GM18873 (cell line): ENCODE data around the gene ATM.

ENCODE experiments used
- ATAC-seq: cut with Tn5 transposase; IDR thresholded peaks from one replicate; pipeline ENCODE4 v1.9.1; 2021; ENCODE audit warnings: mild to moderate bottlenecking, moderate library complexity, moderate number of reproducible peaks; ENCODE audit not compliant: unreplicated experiment, low FRiP score

Gene ATM, protein sequence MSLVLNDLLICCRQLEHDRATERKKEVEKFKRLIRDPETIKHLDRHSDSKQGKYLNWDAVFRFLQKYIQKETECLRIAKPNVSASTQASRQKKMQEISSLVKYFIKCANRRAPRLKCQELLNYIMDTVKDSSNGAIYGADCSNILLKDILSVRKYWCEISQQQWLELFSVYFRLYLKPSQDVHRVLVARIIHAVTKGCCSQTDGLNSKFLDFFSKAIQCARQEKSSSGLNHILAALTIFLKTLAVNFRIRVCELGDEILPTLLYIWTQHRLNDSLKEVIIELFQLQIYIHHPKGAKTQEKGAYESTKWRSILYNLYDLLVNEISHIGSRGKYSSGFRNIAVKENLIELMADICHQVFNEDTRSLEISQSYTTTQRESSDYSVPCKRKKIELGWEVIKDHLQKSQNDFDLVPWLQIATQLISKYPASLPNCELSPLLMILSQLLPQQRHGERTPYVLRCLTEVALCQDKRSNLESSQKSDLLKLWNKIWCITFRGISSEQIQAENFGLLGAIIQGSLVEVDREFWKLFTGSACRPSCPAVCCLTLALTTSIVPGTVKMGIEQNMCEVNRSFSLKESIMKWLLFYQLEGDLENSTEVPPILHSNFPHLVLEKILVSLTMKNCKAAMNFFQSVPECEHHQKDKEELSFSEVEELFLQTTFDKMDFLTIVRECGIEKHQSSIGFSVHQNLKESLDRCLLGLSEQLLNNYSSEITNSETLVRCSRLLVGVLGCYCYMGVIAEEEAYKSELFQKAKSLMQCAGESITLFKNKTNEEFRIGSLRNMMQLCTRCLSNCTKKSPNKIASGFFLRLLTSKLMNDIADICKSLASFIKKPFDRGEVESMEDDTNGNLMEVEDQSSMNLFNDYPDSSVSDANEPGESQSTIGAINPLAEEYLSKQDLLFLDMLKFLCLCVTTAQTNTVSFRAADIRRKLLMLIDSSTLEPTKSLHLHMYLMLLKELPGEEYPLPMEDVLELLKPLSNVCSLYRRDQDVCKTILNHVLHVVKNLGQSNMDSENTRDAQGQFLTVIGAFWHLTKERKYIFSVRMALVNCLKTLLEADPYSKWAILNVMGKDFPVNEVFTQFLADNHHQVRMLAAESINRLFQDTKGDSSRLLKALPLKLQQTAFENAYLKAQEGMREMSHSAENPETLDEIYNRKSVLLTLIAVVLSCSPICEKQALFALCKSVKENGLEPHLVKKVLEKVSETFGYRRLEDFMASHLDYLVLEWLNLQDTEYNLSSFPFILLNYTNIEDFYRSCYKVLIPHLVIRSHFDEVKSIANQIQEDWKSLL (N-terminal part only)

GRCh38 chr11:108222574-108223347, at the start of gene ATM, which contains the start of gene NPAT:
Gene ATM (plus strand): TSS chr11:108223067. CDS start chr11:108227625, 4,558 bp downstream.
Gene NPAT (minus strand): TSS chr11:108222638. CDS start chr11:108222536, 102 bp downstream.
- peak; percentile 80 for ATAC-seq

GRCh38 chr11:108177570-108177969, 45.3 kb upstream of the ATM start:
- ATAC-seq = no peak

DNA sequence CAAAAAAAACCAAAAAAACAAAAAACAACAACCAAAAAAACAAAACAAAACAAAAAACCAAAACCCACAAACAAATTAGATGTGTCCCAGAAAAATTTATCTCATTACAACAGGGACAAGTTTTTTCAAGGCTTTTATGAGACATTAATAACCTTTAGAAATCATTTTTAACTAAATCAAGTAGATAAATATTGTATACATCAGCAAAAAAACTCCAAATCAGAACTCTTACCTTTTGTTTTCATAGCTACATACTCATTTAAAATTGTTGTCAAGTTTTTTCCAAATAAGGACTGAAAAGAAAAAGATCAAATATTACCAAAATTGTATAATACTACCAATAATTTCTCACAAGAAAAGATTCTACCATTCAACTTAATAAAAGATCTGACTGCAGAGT, 29.1 kb upstream of the ATM start:
- no peak for ATAC-seq

DNA sequence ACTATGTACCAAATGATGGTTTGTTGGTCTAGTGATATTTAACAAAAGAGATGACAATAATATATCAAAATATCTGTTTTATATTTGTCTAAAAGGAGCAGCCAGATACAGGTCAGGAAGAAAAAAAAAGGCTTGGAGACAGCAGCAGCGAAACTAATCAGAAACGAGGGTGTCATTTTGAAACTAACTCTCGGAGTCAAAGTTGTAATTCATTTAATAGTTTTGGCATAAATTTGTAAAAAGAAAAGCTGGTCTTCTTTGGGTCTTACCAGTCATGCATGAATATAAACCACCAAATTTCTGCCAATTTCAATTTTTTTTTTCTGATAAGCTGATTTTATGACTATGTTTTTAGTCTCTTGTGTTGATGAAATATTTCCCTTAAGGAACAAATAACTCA, 26.0 kb upstream of the ATM start:
- ATAC-seq = no peak

- ATAC-seq = no peak
Measured at GRCh38 chr11:108197351-108197750, 25.5 kb upstream of the ATM start.

DNA sequence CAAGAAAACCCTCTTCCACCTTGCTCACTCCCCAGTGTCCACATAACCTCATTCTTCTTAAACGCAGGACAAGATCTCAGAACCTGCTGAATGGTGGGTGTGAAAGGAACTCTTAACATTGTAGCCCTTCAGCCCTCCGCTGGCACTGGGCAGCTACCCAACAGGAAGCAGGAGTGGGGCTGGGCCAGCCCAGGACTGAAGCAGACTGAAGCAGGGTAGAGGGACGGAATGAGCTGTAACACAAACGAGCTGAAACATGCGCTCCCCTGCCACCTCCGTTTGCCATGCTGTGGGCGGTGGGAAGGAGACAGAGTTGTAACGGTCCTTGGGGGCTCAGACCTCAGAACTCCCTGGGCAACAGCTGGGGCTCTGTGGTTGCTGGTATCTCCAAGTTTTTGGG, 24.0 kb upstream of the ATM start:
- no peak for ATAC-seq

GRCh38 chr11:108199446-108200321, 23.2 kb upstream of the ATM start:
- peak; percentile 78 for ATAC-seq

GRCh38 chr11:108203075-108203474, 19.8 kb upstream of the ATM start:
- ATAC-seq = no peak

DNA sequence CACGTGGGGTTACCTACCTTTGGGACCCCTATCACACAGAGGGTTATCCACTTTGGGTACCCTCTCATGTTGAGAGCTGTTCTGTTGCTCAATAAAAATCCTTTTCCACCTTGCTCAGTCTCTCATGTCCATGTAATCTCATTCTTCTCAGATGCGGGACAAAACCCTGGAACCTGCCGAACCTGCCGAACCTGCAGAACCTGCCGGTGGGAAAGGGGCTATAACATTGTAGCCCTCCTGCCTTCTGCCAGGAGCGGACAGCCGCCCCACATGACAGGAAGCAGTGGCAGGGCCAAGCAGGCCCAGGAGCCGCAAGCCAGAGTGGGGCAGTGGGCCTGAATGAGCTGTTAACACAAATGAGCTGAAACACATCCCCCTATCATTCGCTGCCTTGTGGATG, 18.5 kb upstream of the ATM start:
- no peak for ATAC-seq

DNA sequence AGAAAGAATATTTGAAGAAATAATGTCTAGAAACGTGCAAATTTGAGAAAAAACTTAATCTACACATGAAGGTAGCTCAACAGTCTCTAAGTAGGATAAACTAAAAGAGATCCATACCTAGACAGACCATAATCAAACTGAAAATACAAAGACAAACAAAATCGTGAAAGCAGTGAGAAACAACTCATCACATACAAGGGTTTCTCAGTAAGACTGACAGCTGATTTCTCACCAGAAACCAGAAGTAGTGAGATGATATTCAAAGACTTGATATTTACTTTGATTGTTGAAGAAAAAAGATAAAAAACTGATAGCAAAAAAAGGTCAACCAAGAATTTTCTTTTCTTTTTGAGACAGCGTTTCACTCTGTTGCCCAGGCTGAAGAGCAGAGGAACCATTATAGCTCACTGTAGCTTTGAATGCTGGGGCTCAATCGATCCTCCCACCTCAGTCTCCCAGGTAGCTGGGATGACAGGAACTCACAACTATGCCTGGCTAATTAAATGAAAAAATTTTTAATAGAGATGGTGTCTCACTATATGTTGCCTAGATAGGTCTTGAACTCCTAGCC, 17.9 kb upstream of the ATM start:
- ATAC-seq = no peak

DNA sequence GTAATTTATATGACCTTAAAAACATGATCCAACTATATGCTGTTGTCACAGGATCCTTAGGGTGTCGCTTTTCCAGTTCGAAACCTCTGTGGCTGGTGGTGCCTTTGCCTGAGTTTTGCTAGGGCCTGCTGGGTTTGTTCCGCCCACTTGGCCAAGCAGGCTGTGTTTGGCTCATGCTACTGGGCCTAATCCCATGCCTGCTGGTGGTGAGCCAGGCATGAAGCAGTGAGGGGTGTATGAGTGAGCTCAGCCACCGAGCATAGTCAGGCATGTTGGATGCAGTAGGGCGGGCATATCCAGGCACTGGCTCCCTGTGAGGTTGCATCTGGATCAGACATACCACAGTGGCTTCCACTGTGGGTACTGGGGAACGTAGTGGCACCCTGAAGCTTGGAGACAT, 16.7 kb upstream of the ATM start:
- no peak for ATAC-seq

GRCh38 chr11:108206969-108207682, 15.7 kb upstream of the ATM start:
- ATAC-seq = no peak

DNA sequence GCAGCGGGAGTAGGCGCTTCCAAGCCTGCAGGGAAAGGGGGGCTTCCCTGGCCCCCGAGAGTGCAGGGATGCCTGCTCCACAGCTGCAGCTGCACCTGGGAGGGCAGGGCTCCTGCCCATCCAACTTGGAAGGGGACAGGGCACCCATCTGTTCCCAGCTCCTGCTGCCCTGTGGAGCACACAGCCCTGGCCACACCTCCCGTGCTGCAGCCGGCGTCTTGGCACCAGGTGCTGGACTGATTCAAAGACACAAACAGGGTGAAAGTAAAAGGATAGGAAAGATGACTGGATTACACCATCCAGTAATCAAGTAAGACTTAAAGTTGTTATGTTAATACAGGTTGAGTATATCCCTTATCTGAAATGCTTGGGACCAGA, 15.2 kb upstream of the ATM start:
- ATAC-seq = no peak

GRCh38 chr11:108210441-108210840, 12.4 kb upstream of the ATM start:
- ATAC-seq = no peak

- no peak for ATAC-seq
Measured at GRCh38 chr11:108213784-108214183, 9.1 kb upstream of the ATM start.

DNA sequence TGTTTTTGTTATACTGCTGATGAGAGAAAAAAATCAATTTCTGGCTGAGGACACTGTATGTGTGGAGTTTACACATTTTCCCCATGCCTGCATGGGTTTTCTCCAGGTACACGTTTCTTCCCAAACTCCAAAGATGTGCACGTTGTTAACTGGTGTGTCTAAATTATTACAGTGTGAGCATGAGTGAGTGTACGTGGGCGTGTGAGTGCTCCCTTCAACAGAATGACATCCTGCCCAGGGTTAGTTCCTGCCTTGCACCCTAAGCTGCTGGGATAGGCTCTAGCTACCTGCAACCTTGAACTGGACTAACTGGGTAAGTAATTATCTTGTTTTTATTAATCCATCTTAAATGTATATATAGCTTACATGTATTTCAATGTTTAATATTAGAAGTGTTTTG, 5.9 kb upstream of the ATM start:
- no peak for ATAC-seq

GRCh38 chr11:108218455-108218854, 4.4 kb upstream of the ATM start:
- no peak for ATAC-seq
